GM15510 (cell line): ENCODE results near the gene THRB.

Experiments used
- POLR2A ChIP-seq: IDR thresholded peaks from 3 replicates; pipeline ENCODE4 v1.6.1; 2011; ENCODE audit warnings: borderline replicate concordance; ENCODE audit not compliant: insufficient read length; ENCODE audit errors: extremely low read depth

The THRB gene

DNA sequence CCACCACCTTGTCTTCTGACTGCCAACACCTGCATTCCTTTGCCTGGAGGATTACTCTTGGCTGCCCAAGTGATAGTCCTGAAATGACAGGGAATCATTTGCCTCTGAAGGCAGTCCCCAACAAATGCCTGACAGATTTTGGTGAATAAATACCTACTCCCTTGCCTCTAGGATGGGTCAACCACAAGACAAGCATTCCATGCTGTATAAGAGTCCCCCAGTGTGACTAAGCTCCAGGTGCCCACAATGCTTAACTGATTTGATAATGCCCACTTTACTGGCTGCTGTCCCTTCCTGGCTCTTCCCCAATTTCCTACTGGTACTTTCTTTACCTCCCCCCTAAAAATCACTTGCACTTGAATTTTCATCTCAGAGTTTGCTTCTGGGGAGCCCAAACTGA lies 14.8 kb downstream of the THRB start:
- no peak for TF ChIP-seq POLR2A

GRCh38 chr3:24476871-24477656 lies 17.6 kb downstream of the THRB start:
- no peak for TF ChIP-seq POLR2A

DNA sequence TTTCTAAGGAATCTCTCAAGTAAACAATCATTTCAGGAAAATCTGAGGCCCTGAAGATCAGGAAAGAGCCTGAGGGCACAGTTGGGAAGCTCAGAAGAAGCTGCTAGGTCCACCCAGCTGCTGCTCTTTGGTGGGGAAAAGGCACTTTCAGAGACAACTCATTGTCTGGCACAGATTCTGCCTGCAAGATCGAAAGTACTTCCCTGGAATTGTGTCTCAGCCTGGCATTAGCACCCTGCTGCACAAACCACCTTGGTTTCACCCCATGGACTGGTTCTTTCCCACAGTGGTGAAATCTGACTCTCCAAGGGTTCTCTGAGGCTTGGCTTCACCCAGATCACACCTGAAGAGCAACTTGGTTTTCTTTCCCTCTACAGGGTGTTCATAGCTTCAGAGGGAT lies 18.7 kb downstream of the THRB start:
- TF ChIP-seq POLR2A, result no peak

- TF ChIP-seq POLR2A, result no peak
Measured at GRCh38 chr3:24474862-24475261, 19.8 kb downstream of the THRB start.

DNA sequence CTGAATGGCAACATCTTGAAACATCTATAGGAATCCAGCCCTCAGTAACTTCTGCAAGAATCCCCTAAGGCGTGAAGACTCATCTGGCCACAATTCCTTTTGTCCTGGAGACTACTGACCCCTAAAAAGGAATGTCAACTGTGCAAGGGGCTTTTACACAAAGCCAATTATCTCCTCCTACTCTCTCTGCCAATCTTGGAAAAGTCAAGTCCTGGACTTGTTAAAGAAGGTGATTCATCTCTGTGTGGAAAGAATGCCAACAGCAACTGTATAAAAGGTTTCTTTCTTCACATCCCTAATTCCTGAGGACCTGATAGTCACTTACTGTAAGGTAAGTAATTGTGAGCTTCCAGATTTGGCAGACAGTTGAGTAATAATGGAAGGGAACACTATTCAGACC lies 22.3 kb downstream of the THRB start:
- no peak for TF ChIP-seq POLR2A

- no peak for TF ChIP-seq POLR2A
Measured at GRCh38 chr3:24471486-24471885, 23.2 kb downstream of the THRB start.

DNA sequence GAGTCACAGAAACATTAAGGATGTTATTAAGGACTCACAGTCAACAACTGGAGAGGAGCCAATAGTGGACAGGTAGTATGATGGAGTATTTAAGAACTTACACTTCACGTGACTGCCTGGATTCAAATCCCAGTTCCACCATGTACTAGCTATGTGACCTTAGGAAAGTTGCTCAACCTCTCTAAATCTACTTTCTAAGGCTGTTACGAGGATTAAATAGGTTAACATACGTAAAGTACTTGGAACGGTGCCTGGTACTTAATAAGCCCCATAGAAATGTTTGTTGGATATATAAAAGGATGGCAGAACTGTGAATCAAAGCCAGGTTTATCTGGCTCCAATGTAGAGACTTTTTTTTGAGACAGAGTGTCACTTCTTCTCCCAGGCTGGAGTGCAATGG lies 24.4 kb downstream of the THRB start:
- TF ChIP-seq POLR2A, result no peak

DNA sequence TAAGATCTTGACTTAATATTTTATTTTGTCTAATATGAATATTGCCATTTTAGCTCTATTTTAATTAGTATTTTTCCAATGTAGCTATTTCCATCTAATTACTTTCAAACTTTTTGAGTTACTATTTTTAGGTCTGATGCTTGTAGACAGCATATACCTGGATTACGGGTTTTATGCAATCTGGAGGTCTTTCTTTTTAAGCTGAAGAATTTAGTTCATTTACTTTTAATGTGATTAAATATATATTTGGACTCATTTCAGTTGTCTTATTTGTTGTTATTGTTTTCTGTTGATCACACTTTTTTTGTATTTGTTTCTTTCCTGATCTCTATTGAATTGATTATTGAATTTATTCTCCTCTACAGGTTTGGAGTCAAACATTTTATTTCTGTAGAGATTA lies 30.3 kb downstream of the THRB start:
- no peak for TF ChIP-seq POLR2A

GRCh38 chr3:24462737-24463136 lies 31.9 kb downstream of the THRB start:
- no peak for TF ChIP-seq POLR2A

GRCh38 chr3:24460974-24461373 lies 33.7 kb downstream of the THRB start:
- no peak for TF ChIP-seq POLR2A

DNA sequence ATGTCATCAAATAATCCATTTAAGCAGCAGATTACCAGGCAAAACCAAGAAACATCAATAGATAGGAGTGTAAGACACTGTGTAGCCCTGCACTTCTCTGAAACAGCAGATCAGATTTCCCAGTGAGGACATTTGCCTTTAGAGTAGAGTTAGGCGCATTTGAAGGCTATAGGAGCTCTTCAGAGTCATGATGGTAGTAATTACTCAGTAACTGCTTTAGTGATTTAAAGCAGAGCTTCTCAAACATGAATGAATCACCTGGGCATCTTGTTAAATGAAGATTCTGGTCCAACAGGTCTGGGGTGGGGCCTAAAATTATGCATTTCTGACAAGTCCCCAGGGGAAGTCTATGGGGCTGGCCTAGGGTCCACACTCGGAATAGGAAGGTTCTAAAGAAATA lies 36.9 kb downstream of the THRB start:
- no peak for TF ChIP-seq POLR2A

GRCh38 chr3:24454856-24455255 lies 39.8 kb downstream of the THRB start:
- no peak for TF ChIP-seq POLR2A

DNA sequence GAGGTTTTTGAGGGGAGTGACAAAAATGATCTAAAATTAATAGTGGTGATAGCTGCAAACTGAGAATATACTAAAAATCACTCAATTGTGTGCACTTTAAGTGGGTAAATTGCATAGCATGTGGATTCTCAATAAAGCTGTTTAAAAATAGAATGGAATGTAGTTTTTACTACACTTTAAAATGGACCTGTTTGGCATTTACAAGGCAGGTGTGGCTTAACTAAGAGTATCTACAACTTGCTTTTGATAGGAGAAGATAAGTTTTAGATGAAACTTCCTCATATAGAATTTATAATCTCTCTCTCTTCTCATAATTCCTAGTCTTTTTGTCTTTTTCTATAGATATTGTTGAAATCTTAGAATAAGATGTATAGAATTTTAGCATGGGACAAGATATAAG lies 40.3 kb downstream of the THRB start:
- TF ChIP-seq POLR2A, result no peak

GRCh38 chr3:24451461-24452099 lies 43.1 kb downstream of the THRB start:
- TF ChIP-seq POLR2A, result no peak

DNA sequence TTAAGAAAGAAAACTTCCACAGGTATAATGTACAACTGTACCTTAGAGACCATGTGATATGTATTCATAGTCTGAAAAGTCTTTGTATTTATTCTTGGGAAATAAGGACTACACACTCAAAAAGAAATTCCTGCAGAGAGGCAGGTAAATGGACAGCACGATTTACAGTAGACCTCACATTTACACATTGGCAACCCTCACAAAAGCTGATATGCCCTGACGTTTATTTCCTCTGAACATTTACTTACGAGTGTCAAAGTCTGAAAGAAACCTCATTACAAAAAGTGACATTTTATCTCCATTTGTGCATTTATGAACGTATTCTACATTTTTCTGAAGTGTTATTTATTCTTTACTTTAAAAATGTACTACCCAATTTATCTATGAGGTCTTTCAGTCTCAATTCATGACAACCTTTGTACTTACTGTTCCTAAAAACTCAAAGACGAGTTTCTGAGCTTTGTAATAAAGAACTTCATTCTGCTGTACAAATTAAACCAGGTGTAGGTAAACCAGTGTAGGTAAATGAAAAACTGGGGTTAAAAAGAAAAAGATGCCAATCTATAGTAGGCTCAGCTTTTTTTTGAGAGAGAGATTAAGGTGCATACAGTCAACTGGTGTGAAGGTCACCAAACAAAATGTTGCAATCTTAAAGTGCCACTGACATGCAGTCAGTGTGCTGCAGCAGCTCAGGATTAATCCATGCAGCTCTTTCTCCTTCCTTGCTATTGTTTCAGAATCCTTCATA lies 44.3 kb downstream of the THRB start:
- no peak for TF ChIP-seq POLR2A
